GM18526 (cell line): Measurements from ENCODE around the gene EEF1B2.

ENCODE experiments used
- POLR2A ChIP-seq: IDR thresholded peaks from 3 replicates; pipeline ENCODE4 v1.6.1; 2011; ENCODE audit not compliant: insufficient read length; ENCODE audit errors: extremely low read depth

The EEF1B2 gene

DNA sequence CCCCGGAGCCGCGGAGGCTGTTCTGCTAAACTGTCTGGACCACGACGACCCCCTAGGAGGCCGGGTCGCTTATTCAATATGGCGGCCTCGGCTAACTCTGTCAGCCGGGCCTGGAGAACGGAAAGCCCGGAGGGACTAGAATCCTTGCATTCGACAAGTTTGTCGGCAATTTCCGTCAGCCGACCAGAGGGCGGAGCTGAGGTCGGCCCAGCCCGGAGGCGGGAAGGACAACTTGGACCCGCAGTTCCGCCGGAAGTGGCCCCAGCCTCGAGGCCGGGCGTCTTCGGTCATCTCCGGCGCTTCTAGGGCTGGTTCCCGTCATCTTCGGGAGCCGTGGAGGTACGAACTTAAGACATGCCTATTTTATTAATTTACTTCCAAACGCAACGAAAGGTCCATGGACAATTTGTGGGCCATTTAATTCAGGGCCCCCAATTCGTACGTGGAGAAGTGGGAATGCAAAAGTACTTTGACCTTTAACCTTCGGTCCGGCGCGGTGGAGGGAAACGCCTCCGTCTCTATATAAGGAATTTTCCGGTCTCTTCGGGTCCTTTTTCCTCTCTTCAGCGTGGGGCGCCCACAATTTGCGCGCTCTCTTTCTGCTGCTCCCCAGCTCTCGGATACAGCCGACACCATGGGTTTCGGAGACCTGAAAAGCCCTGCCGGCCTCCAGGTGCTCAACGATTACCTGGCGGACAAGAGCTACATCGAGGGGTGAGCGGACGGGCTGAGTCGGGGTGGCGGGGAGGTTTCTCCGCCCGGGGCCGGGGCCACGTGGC lies at the start of gene EEF1B2, which contains the start of gene NDUFS1:
TSS of gene EEF1B2 (plus strand) at position 550 of the 779 bp plus-strand sequence. CDS start at position 635, 85 bp downstream.
TSS of gene NDUFS1 (minus strand) at position 99 of the 779 bp plus-strand sequence. CDS start 5,766 bp downstream, outside the sequence.
- peak; percentile 65 for TF ChIP-seq POLR2A

DNA sequence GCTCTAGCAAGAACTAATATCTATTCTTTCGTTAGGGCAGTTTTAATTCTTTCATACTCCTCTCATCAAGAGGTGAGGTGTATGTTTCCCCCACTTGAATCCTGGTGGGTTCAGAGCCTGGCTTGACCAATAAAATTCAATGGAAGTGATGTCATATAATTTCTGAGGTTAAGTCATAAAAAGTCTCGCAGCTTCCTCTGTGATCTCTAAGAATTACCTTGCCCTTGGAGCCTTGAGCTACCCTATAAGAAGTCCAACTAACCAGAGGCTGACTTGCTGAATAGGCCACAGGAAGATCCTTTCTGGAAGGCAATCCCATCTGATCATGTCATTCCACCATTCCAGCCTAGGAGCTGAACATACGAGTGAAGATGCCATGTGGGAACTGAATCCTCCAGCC lies 47.6 kb upstream of the EEF1B2 start:
- TF ChIP-seq POLR2A: no peak

DNA sequence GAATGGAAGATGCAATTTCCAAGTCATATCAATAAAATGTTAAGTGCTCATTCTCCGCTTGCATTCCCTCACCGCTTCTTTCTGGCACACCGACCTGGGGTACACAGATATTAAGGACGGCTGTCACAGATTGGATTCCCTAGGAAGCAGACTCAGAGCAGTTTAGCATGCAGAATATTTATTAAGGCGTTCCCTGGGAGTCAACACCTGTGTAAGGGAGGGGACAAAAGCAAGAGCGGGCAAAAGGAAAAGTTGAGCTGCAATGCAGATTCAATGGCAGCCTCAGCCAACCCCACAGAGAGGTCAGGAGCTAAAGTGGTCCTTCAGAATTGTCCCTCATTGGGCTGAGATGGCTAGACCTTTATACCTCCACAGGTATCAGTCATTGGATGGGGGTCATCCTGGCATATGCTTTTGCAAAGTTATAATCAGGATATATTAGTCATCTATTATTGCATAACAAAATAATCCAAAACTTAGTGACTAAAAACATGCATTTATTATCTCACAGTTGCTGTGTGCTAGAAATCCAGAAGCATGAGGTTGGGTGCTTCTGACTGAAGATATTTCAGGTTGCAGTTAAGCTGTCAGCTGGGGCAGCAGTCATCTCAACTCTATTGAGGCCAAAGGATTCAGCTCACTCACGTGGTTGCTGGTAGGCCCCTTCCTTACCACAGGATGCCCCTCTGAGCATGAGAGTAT lies 46.7 kb upstream of the EEF1B2 start:
- TF ChIP-seq POLR2A: no peak

DNA sequence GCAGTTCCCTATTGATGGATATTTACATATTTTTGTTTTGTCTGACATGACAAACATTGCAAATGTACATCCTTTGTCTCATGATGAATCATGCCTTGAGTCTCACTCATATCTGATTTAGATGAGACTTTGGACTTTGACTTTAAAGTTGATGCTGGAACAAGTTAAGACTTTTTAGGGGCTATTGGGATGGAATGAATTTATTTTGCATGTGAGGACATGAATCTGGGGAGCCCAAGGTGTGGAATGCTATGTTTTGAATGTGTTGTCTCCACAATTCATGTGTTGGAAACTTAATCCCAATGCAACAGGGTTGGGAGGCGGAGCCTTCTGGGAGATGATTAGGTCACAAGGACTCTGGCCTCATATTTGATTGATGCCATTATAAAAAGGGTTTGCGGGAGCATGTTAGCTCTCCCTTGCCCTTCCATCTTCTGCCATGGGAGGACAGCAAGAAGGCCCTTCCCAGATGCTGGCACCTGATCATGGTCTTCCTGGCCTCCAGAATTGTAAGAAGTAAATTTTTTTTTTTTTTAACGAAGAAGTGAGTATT lies 44.6 kb upstream of the EEF1B2 start:
- TF ChIP-seq POLR2A: no peak

DNA sequence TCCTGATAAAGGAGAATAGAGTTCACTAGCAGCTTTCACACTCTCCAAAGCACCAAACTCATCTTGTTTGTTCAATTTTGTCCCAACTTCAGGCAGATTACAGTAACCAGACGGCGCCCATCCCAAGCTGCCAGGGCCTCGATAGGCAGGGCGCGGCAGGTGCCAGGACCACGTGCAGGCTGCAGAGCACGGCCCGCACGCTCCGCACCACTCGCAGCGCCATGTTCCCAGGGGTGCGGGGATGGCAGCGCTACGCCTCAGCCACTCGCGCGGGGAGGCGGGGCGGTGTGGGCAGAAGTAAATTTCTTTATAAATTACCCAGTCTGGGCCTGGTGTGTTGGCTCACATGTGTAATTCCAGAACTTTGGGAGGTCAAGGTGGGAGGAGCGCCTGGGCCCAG lies 43.4 kb upstream of the EEF1B2 start:
- no peak for TF ChIP-seq POLR2A

DNA sequence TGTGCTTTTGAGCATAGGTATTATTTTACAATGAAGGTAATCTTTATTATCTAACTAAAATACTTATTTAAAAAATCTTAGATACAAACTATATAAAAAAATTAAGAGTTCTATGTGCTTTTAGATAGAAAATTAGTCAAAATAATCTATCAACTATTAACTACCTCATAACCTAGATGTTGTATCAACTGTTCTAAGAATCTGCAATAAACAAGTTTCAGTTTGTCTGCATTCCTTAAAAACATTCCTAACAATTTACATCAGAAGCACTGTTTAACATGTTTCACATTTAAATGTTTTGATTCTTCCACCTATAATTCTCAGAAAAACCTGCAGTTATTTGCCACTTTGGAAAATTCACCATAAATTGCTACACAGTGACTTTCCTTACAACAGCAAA lies 33.8 kb upstream of the EEF1B2 start:
- no peak for TF ChIP-seq POLR2A

DNA sequence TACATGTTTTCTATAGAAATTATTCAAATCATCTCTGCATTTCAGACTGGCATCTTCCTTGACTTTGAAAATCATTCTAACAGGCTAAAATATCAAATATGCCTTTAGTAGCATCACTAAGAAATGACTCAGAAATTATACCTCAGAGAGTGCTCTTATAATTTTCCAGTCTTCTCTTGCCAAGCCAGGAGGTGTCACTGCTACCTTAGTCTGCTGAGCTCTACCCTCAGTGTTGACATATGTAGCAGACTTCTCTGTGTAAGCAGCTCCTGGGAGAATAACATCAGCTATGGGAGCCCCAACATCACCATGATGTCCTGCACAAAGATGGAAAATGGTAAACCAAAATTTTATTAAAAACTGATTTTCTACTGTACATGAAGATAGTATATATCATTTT lies 32.0 kb upstream of the EEF1B2 start:
- TF ChIP-seq POLR2A: no peak

DNA sequence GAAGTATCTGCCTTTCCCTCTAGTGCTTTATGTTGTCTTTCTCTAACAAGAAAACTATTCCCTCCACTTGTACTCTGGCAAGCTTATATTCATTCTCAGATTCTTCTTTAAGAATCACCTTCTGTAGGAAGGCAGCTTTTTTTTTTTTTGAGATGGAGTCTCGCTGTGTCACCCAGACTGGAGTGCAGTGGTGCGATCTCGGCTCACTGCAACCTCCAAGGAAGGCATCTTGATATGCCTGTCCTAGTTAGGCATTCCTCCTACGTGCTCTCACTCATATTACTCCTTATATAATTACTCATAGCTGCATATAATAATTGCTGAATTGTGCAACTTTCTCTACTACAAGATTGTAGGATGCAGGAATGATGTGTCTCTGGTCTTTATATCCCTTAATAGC lies 16.2 kb upstream of the EEF1B2 start:
- no peak for TF ChIP-seq POLR2A

DNA sequence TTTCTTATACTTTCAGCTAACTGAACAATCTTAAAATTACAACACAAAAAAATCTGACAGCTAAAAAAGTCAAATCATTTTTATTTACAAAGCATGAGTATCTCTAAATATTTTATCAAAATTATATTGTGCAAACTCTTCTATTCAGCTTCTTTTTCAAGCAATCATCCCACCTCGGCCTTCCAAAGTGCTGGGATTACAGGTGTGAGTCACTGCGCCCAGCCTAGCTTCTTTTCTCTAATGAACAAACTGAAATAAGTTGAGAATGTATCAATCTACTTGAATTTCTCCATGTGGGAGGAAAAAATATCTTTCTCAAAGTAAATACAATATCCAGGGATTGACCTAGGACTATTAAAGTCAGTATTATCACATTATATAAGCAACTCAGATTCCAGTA lies 15.3 kb upstream of the EEF1B2 start:
- no peak for TF ChIP-seq POLR2A

DNA sequence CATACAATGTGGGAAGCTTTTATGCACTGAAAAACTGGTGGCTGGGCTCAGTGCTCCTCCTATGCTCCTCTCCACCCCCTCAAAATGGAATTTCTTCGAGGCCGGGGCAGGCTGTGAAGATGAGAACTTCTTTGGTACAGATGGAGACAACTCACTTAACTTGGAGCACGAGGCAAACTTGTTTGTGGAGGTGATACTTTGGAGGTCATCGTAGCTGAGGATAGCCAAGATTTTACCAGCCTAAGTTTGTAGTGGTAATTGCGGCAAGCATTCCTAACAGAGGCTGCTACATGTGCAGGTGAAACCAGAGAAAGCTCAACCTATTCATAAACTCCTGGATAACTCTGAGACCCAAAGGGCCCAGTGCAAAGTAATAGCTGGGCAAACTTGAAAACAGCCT lies 14.0 kb upstream of the EEF1B2 start:
- no peak for TF ChIP-seq POLR2A

DNA sequence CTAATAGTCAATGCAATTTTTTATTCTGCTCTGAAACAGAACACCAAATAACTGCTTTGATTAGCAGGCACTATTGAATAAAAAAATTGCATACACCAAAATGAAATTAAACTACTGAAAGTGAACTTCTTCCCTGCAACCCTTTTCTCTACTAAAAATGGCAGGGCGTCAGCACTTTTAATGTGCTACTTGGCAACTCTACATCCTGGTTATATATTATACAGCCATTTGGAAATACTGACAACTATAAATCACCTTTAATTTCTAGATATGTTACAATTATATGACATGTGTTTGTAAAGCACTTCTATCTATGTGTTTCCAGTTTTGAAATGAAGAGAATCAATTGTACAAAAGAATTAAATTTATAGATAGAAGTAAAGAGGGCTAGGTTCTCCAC lies 10.4 kb upstream of the EEF1B2 start:
- no peak for TF ChIP-seq POLR2A

DNA sequence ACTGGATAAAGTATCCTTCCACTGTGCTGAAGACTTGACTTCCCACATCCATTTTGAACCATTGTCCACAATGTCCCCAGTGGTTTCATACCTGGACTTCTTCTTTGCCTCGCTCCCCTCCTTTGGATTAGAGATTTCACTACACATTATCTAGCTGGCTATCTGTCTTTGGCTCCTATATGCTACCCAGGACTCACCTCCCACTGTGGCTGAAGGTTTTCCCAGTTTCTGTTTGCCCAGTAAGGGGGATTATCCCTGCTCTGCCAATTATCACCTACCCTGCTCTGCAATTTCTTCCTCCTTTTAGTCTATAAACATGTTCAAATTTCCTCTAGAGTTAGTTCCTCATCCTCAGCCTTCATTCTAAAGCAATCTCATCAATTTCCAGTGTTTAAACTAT lies 9.5 kb upstream of the EEF1B2 start:
- TF ChIP-seq POLR2A: no peak

DNA sequence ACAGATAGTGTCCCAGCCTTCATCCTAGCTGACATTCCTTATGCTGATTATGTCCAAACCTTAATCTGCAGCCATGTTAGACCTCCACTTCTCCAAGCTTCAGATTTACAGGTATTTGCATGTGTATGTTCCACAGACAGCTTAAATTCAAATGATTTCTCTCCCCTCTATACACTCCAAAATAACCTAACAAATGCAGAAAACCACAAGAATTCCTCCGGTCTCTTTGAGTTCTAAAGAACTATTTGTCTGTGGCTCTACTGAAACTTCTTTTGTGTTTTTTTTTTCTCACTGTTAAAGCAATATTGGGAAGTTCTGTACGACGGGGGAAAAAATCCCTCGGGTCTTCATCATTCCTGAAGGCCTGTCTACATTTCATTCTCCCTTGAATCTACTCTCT lies 9.1 kb upstream of the EEF1B2 start:
- TF ChIP-seq POLR2A: no peak

DNA sequence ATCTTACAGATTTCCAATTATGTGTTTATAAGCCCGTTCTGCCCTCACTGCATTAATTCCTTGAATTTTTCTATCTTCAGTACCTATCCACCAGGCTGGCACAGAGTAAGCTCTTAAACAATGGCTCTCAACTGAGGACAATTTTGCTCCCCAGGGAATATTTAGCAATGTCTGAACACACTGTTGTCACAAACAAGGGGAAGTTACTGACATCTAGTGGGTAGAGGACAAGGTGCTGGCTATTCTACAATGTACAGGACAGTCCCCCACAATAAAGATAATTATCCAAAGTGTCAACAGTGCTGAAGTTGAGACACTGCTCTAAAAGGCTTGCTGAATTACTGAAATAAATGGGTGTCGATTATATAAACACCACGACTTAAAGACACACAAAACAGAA lies 5.5 kb upstream of the EEF1B2 start:
- no peak for TF ChIP-seq POLR2A

DNA sequence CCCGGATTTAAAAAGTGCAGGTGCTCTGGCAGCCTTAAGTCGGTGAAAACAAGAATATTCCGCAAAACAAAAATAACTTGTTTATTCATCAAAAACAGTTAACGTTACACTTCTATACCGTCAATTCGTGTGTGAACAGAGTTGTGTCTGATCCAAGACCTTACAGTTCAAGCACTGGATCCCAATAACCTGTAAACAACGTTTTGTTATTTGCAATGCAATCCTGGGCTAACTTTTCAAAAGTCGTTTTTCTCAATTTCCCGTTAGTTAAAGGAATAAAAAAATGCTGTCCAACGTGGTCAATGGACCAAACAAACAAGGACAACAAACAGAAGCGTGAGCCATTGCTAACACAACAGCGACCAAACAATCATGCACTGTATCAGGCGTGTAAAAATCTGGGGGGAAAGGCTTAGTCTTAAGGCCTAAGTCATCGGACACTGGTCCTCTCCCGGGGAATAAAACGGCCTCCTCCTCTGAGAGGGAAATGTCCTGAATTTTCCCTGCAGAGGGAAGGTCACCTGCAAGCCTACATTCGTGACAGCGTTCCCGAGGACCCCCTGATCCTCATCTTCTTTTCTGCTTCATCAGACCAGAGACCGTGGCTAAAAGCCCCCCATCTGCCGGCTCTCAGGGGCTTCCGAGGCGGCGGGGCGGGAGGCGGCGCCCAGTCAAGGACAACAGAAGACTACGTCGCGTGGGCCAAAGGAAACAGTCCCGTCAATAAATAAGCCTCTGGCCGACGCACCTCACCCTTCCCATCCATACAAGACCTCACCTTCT lies 941 bp upstream of the EEF1B2 start:
- no peak for TF ChIP-seq POLR2A
